ENCODE results near the gene NXNL1. TPM values are rescaled to one million over a fixed set of nuclear protein-coding genes. Genes with fewer than 3 reads are reported as not detected.

The NXNL1 gene
- total RNA-seq, 1 donor from 2014 or later = not detected

- no peak for DNase-seq (ENCODE audit: low read depth)
- no peak for TF ChIP-seq CTCF (IDR thresholded peaks at IDR 0.05; ENCODE audit: insufficient read depth, low read length, poor library complexity, severe bottlenecking)
- H3K4me3 ChIP-seq (ENCODE audit: low read depth, low read length) = no peak overlapping the region
Observed at GRCh38 chr19:17435218-17435617, 25.5 kb downstream of the NXNL1 start.

GRCh38 chr19:17431417-17431816 lies 29.3 kb downstream of the NXNL1 start:
- no peak for DNase-seq (ENCODE audit: low read depth)
- no peak for TF ChIP-seq CTCF (IDR thresholded peaks at IDR 0.05; ENCODE audit: insufficient read depth, low read length, poor library complexity, severe bottlenecking)
- no peaks in the 10 kb centered on the region for H3K36me3 ChIP-seq (ENCODE audit: control insufficient read depth, insufficient read depth, low read length)
- peaks cover 5% of the 10 kb centered on the region for H3K27me3 ChIP-seq (ENCODE audit: control insufficient read depth, insufficient read depth, low read length)
- H3K4me3 ChIP-seq (ENCODE audit: low read depth, low read length) = no peak overlapping the region

More at GRCh38 chr19:17435218-17435617, 25.5 kb downstream of the NXNL1 start:
- Histone ChIP-seq H3K27me3 (ENCODE audit: control insufficient read depth, insufficient read depth, low read length) (peaks cover 2% of the 10 kb centered on the region), H3K36me3 (ENCODE audit: control insufficient read depth, insufficient read depth, low read length) (no peaks in the 10 kb centered on the region)

GRCh38 chr19:17429641-17430113 lies 31.0 kb downstream of the NXNL1 start:
- Histone ChIP-seq H3K36me3 (ENCODE audit: control insufficient read depth, insufficient read depth, low read length) (no peaks in the 10 kb centered on the region), H3K4me3 (ENCODE audit: low read depth, low read length) (no peak overlapping the region), H3K27me3 (ENCODE audit: control insufficient read depth, insufficient read depth, low read length) (peaks cover 5% of the 10 kb centered on the region)
- no peak for DNase-seq (ENCODE audit: low read depth)
- no peak for TF ChIP-seq CTCF (IDR thresholded peaks at IDR 0.05; ENCODE audit: insufficient read depth, low read length, poor library complexity, severe bottlenecking)

GRCh38 chr19:17424743-17425365 lies 35.9 kb downstream of the NXNL1 start:
- Histone ChIP-seq H3K36me3 (ENCODE audit: control insufficient read depth, insufficient read depth, low read length) (no peaks in the 10 kb centered on the region), H3K4me3 (ENCODE audit: low read depth, low read length) (no peak overlapping the region), H3K27me3 (ENCODE audit: control insufficient read depth, insufficient read depth, low read length) (peaks cover 2% of the 10 kb centered on the region)
- TF ChIP-seq CTCF (IDR thresholded peaks at IDR 0.05; ENCODE audit: insufficient read depth, low read length, poor library complexity, severe bottlenecking) = peak; percentile 77
- no peak for DNase-seq (ENCODE audit: low read depth)

- no peaks in the 10 kb centered on the region for H3K27me3 ChIP-seq (ENCODE audit: control insufficient read depth, insufficient read depth, low read length)
- no peaks in the 10 kb centered on the region for H3K36me3 ChIP-seq (ENCODE audit: control insufficient read depth, insufficient read depth, low read length)
- no peak for DNase-seq (ENCODE audit: low read depth)
- TF ChIP-seq CTCF (IDR thresholded peaks at IDR 0.05; ENCODE audit: insufficient read depth, low read length, poor library complexity, severe bottlenecking) = no peak
- no peak overlapping the region for H3K4me3 ChIP-seq (ENCODE audit: low read depth, low read length)
Observed at GRCh38 chr19:17423429-17424208, 37.1 kb downstream of the NXNL1 start.

All from kidney epithelial cell (primary cell).